Measurements from ENCODE around the gene FGF2. TPM values are rescaled to one million over a fixed set of nuclear protein-coding genes. Genes with fewer than 3 reads are reported as not detected.

Gene FGF2
- total RNA-seq, 1 experiment from 2014 or later: 115 TPM

DNA sequence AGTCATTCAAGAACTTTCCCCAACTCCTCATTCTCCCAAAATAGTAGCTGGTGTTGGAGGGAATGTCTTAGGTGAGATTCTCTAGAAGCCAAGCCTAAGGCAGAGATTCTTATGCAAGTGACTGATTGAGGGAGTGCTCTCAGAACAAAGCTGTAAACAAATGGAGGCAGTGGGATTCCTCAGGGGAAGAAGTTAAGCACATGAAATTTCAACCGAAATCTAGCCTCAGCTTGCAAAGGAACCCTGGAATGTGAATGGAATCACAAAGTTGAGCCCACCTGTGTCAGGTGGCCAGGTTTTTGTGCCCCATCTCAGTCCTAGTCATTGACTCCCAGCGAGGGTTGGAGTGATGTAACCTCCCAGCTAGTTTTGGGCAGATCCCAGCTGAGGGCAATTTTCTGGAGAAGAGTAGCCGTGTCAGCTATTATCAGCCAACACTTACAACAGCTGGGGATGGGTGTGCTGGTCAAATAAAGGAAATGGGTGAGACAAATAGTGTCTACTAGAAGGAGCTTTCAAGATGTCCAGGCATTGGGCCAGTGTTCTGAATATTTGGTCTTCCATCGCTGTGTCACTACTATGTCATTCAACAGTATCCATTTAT, 29.7 kb upstream of the FGF2 start (continued):
- TF ChIP-seq, protein P1, sequence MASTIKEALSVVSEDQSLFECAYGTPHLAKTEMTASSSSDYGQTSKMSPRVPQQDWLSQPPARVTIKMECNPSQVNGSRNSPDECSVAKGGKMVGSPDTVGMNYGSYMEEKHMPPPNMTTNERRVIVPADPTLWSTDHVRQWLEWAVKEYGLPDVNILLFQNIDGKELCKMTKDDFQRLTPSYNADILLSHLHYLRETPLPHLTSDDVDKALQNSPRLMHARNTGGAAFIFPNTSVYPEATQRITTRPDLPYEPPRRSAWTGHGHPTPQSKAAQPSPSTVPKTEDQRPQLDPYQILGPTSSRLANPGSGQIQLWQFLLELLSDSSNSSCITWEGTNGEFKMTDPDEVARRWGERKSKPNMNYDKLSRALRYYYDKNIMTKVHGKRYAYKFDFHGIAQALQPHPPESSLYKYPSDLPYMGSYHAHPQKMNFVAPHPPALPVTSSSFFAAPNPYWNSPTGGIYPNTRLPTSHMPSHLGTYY (CRISPR knock-in tag; IDR thresholded peaks at IDR 0.05): no peak
- TF ChIP-seq ZNF425 (CRISPR knock-in tag; conservative IDR thresholded peaks at IDR 0.05) (no peak), JAZF1 (CRISPR knock-in tag; IDR thresholded peaks at IDR 0.05) (no peak), KAT7 (CRISPR knock-in tag; IDR thresholded peaks at IDR 0.05; ENCODE audit: borderline replicate concordance) (no peak), CREM (CRISPR knock-in tag; IDR thresholded peaks at IDR 0.05) (peak; percentile 50; the same call in 1 of the 2 replicates), TEAD4 (CRISPR knock-in tag; IDR thresholded peaks at IDR 0.05) (peak; percentile 59), ZNF121 (CRISPR knock-in tag; IDR thresholded peaks at IDR 0.05) (no peak), MYBL2 (CRISPR knock-in tag; IDR thresholded peaks at IDR 0.05) (no peak)
- TF ChIP-seq, protein P2, sequence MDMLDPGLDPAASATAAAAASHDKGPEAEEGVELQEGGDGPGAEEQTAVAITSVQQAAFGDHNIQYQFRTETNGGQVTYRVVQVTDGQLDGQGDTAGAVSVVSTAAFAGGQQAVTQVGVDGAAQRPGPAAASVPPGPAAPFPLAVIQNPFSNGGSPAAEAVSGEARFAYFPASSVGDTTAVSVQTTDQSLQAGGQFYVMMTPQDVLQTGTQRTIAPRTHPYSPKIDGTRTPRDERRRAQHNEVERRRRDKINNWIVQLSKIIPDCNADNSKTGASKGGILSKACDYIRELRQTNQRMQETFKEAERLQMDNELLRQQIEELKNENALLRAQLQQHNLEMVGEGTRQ (CRISPR knock-in tag; IDR thresholded peaks at IDR 0.05): peak; percentile 62

DNA sequence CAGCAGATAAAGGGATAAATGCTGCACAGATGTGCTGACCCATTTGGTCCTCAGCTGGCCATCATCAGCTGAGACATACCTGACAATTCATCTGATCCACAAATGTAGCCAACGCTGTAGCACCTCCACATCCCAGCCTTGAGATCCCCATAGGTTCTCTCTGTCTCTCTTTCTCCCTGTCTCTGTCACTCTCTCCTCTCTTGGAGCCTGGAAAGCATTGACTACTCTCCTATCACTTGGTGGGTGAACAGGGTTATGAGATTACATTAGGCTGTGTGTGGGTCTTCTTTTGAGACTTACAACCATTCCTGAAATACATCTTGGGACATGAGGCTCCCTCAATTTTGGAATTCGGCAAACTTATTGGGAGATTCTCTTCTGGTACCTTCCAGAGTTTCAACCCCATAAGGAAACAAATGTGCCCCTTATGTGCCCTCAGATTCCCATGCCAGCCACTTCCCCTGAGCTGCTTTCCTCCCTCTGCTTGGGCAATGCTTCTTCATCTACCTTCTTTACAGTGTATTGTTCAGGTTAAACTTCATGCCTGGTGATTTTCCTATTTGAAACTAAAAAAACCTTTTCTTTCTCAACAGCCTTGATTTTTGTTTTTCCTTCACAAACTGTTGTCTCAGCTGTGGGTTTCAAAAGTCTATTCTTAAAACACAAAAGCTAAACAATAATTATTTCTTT, 29.1 kb upstream of the FGF2 start:
- Mint-ChIP-seq H3K9me3 (peaks cover 9% of the 10 kb centered on the region), H3K27me3 (ENCODE audit: low read depth) (no peaks in the 10 kb centered on the region), H3K4me1 (peaks cover 55% of the 10 kb centered on the region), H3K27ac (peak overlapping the region; percentile 99), H3K36me3 (peaks cover 15% of the 10 kb centered on the region), H3K4me3 (peak overlapping the region; percentile 28)
- ATAC-seq (no peak), DNase-seq (ENCODE audit: low spot score) (no peak)
- no peak for TF ChIP-seq JUN (CRISPR knock-in tag; IDR thresholded peaks at IDR 0.05)
- TF ChIP-seq TEAD1 (CRISPR knock-in tag; IDR thresholded peaks at IDR 0.05): no peak
- no peak for TF ChIP-seq EMX1 (CRISPR knock-in tag; IDR thresholded peaks at IDR 0.05)
- TF ChIP-seq ZNF317 (CRISPR knock-in tag; IDR thresholded peaks at IDR 0.05; ENCODE audit: borderline replicate concordance, low read depth): no peak
- no peak for TF ChIP-seq USF1 (CRISPR knock-in tag; IDR thresholded peaks at IDR 0.05)
- TF ChIP-seq, protein P3, sequence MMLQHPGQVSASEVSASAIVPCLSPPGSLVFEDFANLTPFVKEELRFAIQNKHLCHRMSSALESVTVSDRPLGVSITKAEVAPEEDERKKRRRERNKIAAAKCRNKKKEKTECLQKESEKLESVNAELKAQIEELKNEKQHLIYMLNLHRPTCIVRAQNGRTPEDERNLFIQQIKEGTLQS (CRISPR knock-in tag; conservative IDR thresholded peaks at IDR 0.05): no peak
- ChIA-PET POLR2A (interaction anchor here (1.1 to 2.9 kb wide), 8 partner anchors 9 to 125 kb away, joined by 3 to 43 read pairs (median 6); partner anchors contain the start of genes BBS12, FGF2 and NUDT6), CTCF (interaction anchor here (1.1 to 2.1 kb wide), 5 partner anchors 9 to 60 kb away, joined by 4 to 9 read pairs (median 6); no protein-coding TSS in a partner anchor)

- Mint-ChIP-seq H3K27me3 (ENCODE audit: low read depth) (no peaks in the 10 kb centered on the region), H3K4me1 (peaks cover 49% of the 10 kb centered on the region), H3K27ac (peak overlapping the region; percentile 99), H3K4me3 (peak overlapping the region; percentile 28), H3K36me3 (peaks cover 15% of the 10 kb centered on the region), H3K9me3 (peaks cover 9% of the 10 kb centered on the region)
- ATAC-seq (peak; percentile 55), DNase-seq (ENCODE audit: low spot score) (peak; percentile 41)
- POLR2A ChIA-PET: interaction anchor here (0.5 to 2.9 kb wide), 4 partner anchors 9 to 82 kb away, joined by 3 to 43 read pairs (median 16); partner anchors contain the start of gene FGF2
- CTCF ChIA-PET: no interaction called here
- TF ChIP-seq NR2C2 (CRISPR knock-in tag; IDR thresholded peaks at IDR 0.05): no peak
- peak; percentile 98 for TF ChIP-seq TP53 (CRISPR knock-in tag; IDR thresholded peaks at IDR 0.05)
- no peak for TF ChIP-seq SOX15 (CRISPR knock-in tag; IDR thresholded peaks at IDR 0.05)
Measured at GRCh38 chr4:122798101-122798500, 28.5 kb upstream of the FGF2 start.
